Measurements from ENCODE around the gene MBTPS1.
"Not testable (repeated sequence)": the region's sequence is repeated elsewhere in the genome, so short reads cannot be mapped to it uniquely, and the experiment has no call there.

MBTPS1 gene

DNA sequence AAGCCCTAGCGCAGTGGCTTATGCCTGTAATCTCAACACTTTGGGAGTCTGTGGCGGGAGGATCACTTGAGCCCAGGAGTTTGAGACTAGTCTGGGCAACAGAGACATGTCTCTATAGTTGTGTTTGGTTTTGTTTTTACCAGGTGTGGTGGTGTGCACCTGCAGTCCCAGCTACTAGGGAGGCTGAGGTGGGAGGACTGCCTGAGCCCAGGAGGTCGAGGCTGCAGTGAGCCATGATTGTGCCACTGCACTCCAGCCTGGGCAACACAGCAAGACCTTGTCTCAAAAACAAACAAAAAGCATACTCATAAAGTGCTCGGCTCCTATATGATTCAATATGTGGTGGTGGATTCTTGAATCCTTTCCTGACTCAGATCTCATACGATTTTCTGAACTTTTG is 1.6 kb upstream of the MBTPS1 start:
- POLR2A ChIA-PET = interaction anchor here (2.8 kb wide), 1 partner anchor 26 kb away, joined by 23 read pairs; the partner anchor contains the start of genes DNAAF1 and HSDL1
- CTCF ChIA-PET = interaction anchor here (1.5 kb wide), 1 partner anchor 29 kb away, joined by 4 read pairs; no protein-coding TSS in a partner anchor
- H3K4me1 ChIP-seq (ENCODE audit: control insufficient read depth, insufficient read depth, low read length); H3K27ac ChIP-seq (ENCODE audit: extremely low read depth, low read depth, low read length); H3K9me3 ChIP-seq (ENCODE audit: control insufficient read depth, insufficient read depth, low read depth, low read length); H3K4me3 ChIP-seq (ENCODE audit: low read depth, low read length): not testable (repeated sequence)
- H3K36me3 ChIP-seq (ENCODE audit: control insufficient read depth in 2 of 2, insufficient read depth in 1 of 2, low read length in 2 of 2) = peaks cover 0 to 28% of the 10 kb centered on the region in 2 experiments; a peak in 1 of 3 replicates
- peak; percentile 74 for TF ChIP-seq ZNF121 (tag by site-specific recombination; IDR thresholded peaks at IDR 0.05)

DNA sequence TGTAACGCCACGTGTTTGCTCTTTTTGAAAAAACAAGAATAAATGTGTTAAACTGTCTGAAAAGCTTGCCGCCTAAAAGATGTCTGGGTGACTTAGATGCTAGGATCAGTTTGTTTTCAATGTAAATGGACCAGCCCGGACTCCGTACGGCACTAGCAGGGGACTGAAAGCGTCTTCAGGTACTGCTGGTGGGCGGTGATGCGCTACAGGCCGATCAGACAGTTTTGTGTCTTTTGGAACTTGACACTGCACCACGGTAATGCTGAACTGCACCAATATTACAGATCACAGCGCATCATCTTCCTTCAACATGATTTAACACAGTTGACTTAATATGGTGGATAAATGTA is 727 bp upstream of the MBTPS1 start:
- Histone ChIP-seq H3K36me3 (ENCODE audit: control insufficient read depth in 2 of 2, insufficient read depth in 1 of 2, low read length in 2 of 2) (peaks cover 0 to 20% of the 10 kb centered on the region in 2 experiments; a peak in 1 of 3 replicates), H3K4me1 (ENCODE audit: control insufficient read depth, insufficient read depth, low read length) (no peaks in the 10 kb centered on the region), H3K27ac (ENCODE audit: extremely low read depth, low read depth, low read length) (peak overlapping the region; percentile 54; the same call in 1 of the 2 replicates), H3K9me3 (ENCODE audit: control insufficient read depth, insufficient read depth, low read depth, low read length) (no peaks in the 10 kb centered on the region), H3K4me3 (ENCODE audit: low read depth, low read length) (peak overlapping the region; percentile 82)
- CTCF ChIA-PET = interaction anchor here (0.7 to 2.4 kb wide), 5 partner anchors 21 to 84 kb away, joined by 3 to 10 read pairs (median 4); partner anchors contain the start of gene TAF1C
- TF ChIP-seq ZNF335 (tag by site-specific recombination; conservative IDR thresholded peaks at IDR 0.05) (peak; percentile 79; the same call in 1 of the 2 replicates), KLF16 (tag by site-specific recombination; IDR thresholded peaks at IDR 0.05) (no peak), ZFHX2 (tag by site-specific recombination; conservative IDR thresholded peaks at IDR 0.05) (no peak), ZNF10 (tag by site-specific recombination; IDR thresholded peaks at IDR 0.05) (peak; percentile 36; the same call in 1 of the 2 replicates)
- TF ChIP-seq, protein P1, sequence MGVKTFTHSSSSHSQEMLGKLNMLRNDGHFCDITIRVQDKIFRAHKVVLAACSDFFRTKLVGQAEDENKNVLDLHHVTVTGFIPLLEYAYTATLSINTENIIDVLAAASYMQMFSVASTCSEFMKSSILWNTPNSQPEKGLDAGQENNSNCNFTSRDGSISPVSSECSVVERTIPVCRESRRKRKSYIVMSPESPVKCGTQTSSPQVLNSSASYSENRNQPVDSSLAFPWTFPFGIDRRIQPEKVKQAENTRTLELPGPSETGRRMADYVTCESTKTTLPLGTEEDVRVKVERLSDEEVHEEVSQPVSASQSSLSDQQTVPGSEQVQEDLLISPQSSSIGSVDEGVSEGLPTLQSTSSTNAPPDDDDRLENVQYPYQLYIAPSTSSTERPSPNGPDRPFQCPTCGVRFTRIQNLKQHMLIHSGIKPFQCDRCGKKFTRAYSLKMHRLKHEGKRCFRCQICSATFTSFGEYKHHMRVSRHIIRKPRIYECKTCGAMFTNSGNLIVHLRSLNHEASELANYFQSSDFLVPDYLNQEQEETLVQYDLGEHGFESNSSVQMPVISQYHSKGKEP (tag by site-specific recombination; IDR thresholded peaks at IDR 0.05) = 0 out of 2 replicates have a peak, but pooled peaks have one; percentile 30
- POLR2A ChIA-PET = interaction anchor here (0.7 to 2.8 kb wide), 12 partner anchors 12 to 191 kb away, joined by 3 to 23 read pairs (median 6); partner anchors contain the start of genes DNAAF1, HSDL1 and TAF1C

DNA sequence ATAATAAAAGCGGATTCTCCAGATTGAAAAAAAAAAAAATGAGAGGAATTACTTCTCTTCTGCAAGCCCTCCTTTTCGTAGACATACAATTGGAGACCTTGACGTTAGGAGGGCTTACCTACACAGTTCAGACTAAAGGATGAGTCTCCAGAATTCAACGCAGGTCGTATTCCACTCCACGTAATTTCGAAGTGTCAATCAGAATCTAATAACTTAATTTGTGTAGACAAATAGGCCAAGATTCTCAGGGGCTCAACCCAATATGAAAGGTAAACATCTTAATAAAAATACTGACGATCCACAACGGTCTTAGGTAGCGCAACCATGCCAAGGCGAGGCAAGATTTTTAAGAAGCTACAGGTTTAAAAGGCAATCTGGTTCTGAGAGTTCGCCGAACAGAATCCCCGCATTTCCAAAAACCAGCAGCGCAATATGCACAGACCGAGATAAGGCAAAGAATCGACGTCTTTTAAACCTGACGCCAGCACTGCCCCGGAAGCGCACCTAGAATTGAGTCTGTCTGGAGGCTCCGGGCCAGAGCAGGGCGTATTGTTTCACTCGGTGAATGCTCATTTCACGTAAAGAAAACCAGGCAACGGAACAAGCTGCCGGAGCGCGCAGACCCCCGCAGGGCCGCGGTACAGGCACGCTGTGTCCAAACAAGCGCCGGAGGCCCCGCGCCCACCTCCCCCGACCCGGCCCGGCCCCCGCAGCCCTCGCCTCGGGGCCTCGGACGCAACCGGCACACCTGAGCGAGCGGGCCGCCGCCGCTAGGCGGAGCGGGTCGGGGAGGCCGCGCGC is 623 bp downstream of the MBTPS1 start:
- Histone ChIP-seq H3K27ac (ENCODE audit: extremely low read depth, low read depth, low read length) (peak overlapping the region; percentile 79), H3K4me3 (ENCODE audit: low read depth, low read length) (peak overlapping the region; percentile 82), H3K9me3 (ENCODE audit: control insufficient read depth, insufficient read depth, low read depth, low read length) (no peaks in the 10 kb centered on the region), H3K4me1 (ENCODE audit: control insufficient read depth, insufficient read depth, low read length) (no peaks in the 10 kb centered on the region), H3K36me3 (ENCODE audit: control insufficient read depth in 2 of 2, insufficient read depth in 1 of 2, low read length in 2 of 2) (peaks cover 0 to 12% of the 10 kb centered on the region in 2 experiments; a peak in 1 of 3 replicates)
- POLR2A ChIA-PET = interaction anchor here (0.5 to 2.8 kb wide), 16 partner anchors 9 to 189 kb away, joined by 3 to 23 read pairs (median 6); partner anchors contain the start of genes DNAAF1, HSDL1 and TAF1C
- CTCF ChIA-PET = interaction anchor here (0.8 to 2.4 kb wide), 11 partner anchors 10 to 71 kb away, joined by 3 to 10 read pairs (median 3); partner anchors contain the start of genes DNAAF1, HSDL1 and TAF1C
- TF ChIP-seq ZNF677 (tag by site-specific recombination; IDR thresholded peaks at IDR 0.05) (0 out of 2 replicates have a peak, but pooled peaks have one; percentile 40), ZNF560 (tag by site-specific recombination; IDR thresholded peaks at IDR 0.05; ENCODE audit: borderline replicate concordance) (no peak), ZNF10 (tag by site-specific recombination; IDR thresholded peaks at IDR 0.05) (no peak), FEZF1 (tag by site-specific recombination; IDR thresholded peaks at IDR 0.05) (peak; percentile 57; the same call in 1 of the 2 replicates), ZNF701 (tag by site-specific recombination; IDR thresholded peaks at IDR 0.05) (no peak), ZBTB21 (tag by site-specific recombination; IDR thresholded peaks at IDR 0.05) (no peak), WT1 (tag by site-specific recombination; IDR thresholded peaks at IDR 0.05) (no peak), ZNF324 (tag by site-specific recombination; IDR thresholded peaks at IDR 0.05) (no peak), ZNF423 (tag by site-specific recombination; IDR thresholded peaks at IDR 0.05) (no peak), ZNF792 (tag by site-specific recombination; IDR thresholded peaks at IDR 0.05) (no peak)
- TF ChIP-seq, protein P2, sequence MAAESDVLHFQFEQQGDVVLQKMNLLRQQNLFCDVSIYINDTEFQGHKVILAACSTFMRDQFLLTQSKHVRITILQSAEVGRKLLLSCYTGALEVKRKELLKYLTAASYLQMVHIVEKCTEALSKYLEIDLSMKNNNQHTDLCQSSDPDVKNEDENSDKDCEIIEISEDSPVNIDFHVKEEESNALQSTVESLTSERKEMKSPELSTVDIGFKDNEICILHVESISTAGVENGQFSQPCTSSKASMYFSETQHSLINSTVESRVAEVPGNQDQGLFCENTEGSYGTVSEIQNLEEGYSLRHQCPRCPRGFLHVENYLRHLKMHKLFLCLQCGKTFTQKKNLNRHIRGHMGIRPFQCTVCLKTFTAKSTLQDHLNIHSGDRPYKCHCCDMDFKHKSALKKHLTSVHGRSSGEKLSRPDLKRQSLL (tag by site-specific recombination; IDR thresholded peaks at IDR 0.05) = no peak
- TF ChIP-seq, protein P3, sequence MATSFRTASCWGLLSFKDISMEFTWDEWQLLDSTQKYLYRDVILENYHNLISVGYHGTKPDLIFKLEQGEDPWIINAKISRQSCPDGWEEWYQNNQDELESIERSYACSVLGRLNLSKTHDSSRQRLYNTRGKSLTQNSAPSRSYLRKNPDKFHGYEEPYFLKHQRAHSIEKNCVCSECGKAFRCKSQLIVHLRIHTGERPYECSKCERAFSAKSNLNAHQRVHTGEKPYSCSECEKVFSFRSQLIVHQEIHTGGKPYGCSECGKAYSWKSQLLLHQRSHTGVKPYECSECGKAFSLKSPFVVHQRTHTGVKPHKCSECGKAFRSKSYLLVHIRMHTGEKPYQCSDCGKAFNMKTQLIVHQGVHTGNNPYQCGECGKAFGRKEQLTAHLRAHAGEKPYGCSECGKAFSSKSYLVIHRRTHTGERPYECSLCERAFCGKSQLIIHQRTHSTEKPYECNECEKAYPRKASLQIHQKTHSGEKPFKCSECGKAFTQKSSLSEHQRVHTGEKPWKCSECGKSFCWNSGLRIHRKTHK (tag by site-specific recombination; IDR thresholded peaks at IDR 0.05) = no peak
- TF ChIP-seq, protein P4, sequence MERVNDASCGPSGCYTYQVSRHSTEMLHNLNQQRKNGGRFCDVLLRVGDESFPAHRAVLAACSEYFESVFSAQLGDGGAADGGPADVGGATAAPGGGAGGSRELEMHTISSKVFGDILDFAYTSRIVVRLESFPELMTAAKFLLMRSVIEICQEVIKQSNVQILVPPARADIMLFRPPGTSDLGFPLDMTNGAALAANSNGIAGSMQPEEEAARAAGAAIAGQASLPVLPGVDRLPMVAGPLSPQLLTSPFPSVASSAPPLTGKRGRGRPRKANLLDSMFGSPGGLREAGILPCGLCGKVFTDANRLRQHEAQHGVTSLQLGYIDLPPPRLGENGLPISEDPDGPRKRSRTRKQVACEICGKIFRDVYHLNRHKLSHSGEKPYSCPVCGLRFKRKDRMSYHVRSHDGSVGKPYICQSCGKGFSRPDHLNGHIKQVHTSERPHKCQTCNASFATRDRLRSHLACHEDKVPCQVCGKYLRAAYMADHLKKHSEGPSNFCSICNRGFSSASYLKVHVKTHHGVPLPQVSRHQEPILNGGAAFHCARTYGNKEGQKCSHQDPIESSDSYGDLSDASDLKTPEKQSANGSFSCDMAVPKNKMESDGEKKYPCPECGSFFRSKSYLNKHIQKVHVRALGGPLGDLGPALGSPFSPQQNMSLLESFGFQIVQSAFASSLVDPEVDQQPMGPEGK (tag by site-specific recombination; IDR thresholded peaks at IDR 0.05) = no peak
- TF ChIP-seq, protein P5, sequence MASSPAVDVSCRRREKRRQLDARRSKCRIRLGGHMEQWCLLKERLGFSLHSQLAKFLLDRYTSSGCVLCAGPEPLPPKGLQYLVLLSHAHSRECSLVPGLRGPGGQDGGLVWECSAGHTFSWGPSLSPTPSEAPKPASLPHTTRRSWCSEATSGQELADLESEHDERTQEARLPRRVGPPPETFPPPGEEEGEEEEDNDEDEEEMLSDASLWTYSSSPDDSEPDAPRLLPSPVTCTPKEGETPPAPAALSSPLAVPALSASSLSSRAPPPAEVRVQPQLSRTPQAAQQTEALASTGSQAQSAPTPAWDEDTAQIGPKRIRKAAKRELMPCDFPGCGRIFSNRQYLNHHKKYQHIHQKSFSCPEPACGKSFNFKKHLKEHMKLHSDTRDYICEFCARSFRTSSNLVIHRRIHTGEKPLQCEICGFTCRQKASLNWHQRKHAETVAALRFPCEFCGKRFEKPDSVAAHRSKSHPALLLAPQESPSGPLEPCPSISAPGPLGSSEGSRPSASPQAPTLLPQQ (tag by site-specific recombination; IDR thresholded peaks at IDR 0.05) = no peak

All from HEK293 (cell line).